Ovary (tissue), 9 donors: Measurements from ENCODE around the gene PSMC3. TPM values are rescaled to one million over a fixed set of nuclear protein-coding genes. Genes with fewer than 3 reads are reported as not detected.

ENCODE experiments used
- DNase-seq, 5 donors: peaks; one replicate each; pipeline ENCODE4 v3.0.0-alpha.2; 2019 to 2020
- H3K27ac ChIP-seq, 2 donors: fragments of 200-600 bp; one replicate each; pipeline versions ENCODE4 v1.5.1 to v1.8.0; 2019 to 2022
- H3K27me3 ChIP-seq: fragments of 200-600 bp; one replicate; pipeline ENCODE4 v1.8.0; 2022
- H3K36me3 ChIP-seq: fragments of 200-600 bp; sonication (generic); one replicate; pipeline ENCODE4 v1.5.1; 2019
- H3K4me1 ChIP-seq: one replicate; pipeline ENCODE4 v1.8.1; 2013; ENCODE audit warnings: mild to moderate bottlenecking, moderate library complexity; ENCODE audit not compliant: insufficient read depth
- H3K4me3 ChIP-seq: fragments of 200-600 bp; sonication (generic); one replicate; pipeline ENCODE4 v1.5.1; 2017
- H3K9me3 ChIP-seq, 2 donors: fragments of 200-600 bp in 1 of 2; sonication (generic) in 1 of 2; one replicate each; pipeline versions ENCODE4 v1.5.1 to v1.8.1; 2013 to 2019; ENCODE audit warnings: mild to moderate bottlenecking in 1 of 2, moderate library complexity in 1 of 2
- CTCF ChIP-seq, 3 donors: fragments of 450-650 bp in 2 of 3; fragments of 200-600 bp in 1 of 3; IDR thresholded peaks; one replicate each; pipeline versions ENCODE4 v1.5.1 to v1.8.0; 2016 to 2022; ENCODE audit warnings: antibody characterized with exemption in 3 of 3, mild to moderate bottlenecking in 1 of 3
- EP300 ChIP-seq: sonication (generic); formaldehyde crosslinking; IDR thresholded peaks from one replicate; pipeline ENCODE4 v1.6.1; 2017; ENCODE audit warnings: antibody characterized with exemption
- POLR2A ChIP-seq: fragments of 450-650 bp; IDR thresholded peaks from one replicate; pipeline ENCODE4 v1.6.1; 2017; ENCODE audit warnings: antibody characterized with exemption, mild to moderate bottlenecking, moderate library complexity
- WGBS, 3 donors: extraction: QIAGEN DNeasy Blood & Tissue Kit in 1 of 3; methylation state at CpG; one replicate each; pipeline versions ENCODE4 v1.1.5 to v1.1.7; 2013 to 2017; 5-methylcytosine and 5-hydroxymethylcytosine counted together
- intact Hi-C, 4 donors: fragments of 100-400 bp; cut with DNase I; formaldehyde crosslinking; loops; one replicate each; pipeline versions ENCODE4 v1.11.0 to v1.15.1; 2022 to 2023
- polyA plus RNA-seq, 2 donors: library from polyadenylated mRNA; stranded (reverse); fragments of 200-250 nt in 1 of 2; fragments of 350-450 nt in 1 of 2; fragmentation: Illumina TruSeq in 1 of 2; extraction: RNeasy Lipid Tissue Mini Kit (QIAGEN cat#74804) in 1 of 2; gene quantifications; one replicate each; pipeline ENCODE4 v1.2.3, GENCODE V29; 2013 to 2014
- total RNA-seq, 7 donors: library from RNA; depleted of rRNA in 2 of 7; stranded (reverse); fragments of >200 nt in 2 of 7; fragmentation: NEBNext Ultra II Directional in 3 of 7; extraction: Animal tissue kit (Norgen Biotek cat#: 25700) in 3 of 7; gene quantifications; one replicate each; pipeline versions ENCODE4 v1.1.0 to v1.2.4, GENCODE V29; 2016 to 2023
- donor health status: DM: no; HTN: no; CAD: no; lungs with moderate emphysema.
- donor health status: DM: no; HTN: no; CAD: no.
- donor health status: Bipolar disorder and iron deficiency.
- donor health status: DM: yes; HTN: yes; CAD: no.
- donor health status: DM: no; HTN: no; CAD: no.
- donor health status: DM: yes; HTN: yes; CAD: no.

The PSMC3 gene
- total and polyA plus RNA-seq, 9 donors = 60.7 to 267 (median 87.2) TPM

GRCh38 chr11:47389577-47390421 lies 36.4 kb downstream of the PSMC3 start:
- WGBS, 3 donors = 85 to 90% (median 88%) methylated on average over 17 of the region's 17 CpGs
- intact Hi-C loops = no loop called here
- Histone ChIP-seq H3K27me3 (no peaks in the 10 kb centered on the region), H3K36me3 (no peaks in the 10 kb centered on the region), H3K4me1 (no peaks in the 10 kb centered on the region), H3K9me3 (no peaks in the 10 kb centered on the region), H3K27ac (no peak overlapping the region), H3K4me3 (no peak overlapping the region)
- TF ChIP-seq POLR2A (no peak), EP300 (no peak), CTCF (IDR thresholded peaks at IDR 0.05) (no peak)
- peak in 1 of 5 donors; percentile 24 for DNase-seq

- H3K36me3 ChIP-seq = no peaks in the 10 kb centered on the region
- peak in 1 of 5 donors; percentile 28 for DNase-seq
- H3K27ac ChIP-seq = no peak overlapping the region
- H3K9me3 ChIP-seq = no peaks in the 10 kb centered on the region
- H3K27me3 ChIP-seq = no peaks in the 10 kb centered on the region
- H3K4me3 ChIP-seq = no peak overlapping the region
- H3K4me1 ChIP-seq = no peaks in the 10 kb centered on the region
- WGBS, 3 donors = 85 to 90% (median 86%) methylated on average over 27 to 28 of the region's 28 CpGs
- intact Hi-C loops = no loop called here
- TF ChIP-seq CTCF (IDR thresholded peaks at IDR 0.05) (no peak), POLR2A (no peak), EP300 (no peak)
Measured at GRCh38 chr11:47388697-47389576, 37.3 kb downstream of the PSMC3 start.

- no peak overlapping the region for H3K4me3 ChIP-seq
- WGBS, 3 donors = 80 to 86% (median 83%) methylated on average over 13 of the region's 13 CpGs
- intact Hi-C loops = no loop called here
- TF ChIP-seq EP300 (no peak), CTCF (IDR thresholded peaks at IDR 0.05) (no peak), POLR2A (no peak)
- H3K4me1 ChIP-seq = no peaks in the 10 kb centered on the region
- no peaks in the 10 kb centered on the region for H3K36me3 ChIP-seq
- H3K27me3 ChIP-seq = no peaks in the 10 kb centered on the region
- no peak overlapping the region for H3K27ac ChIP-seq
- DNase-seq = peak in 1 of 5 donors; percentile 29
- H3K9me3 ChIP-seq = no peaks in the 10 kb centered on the region
Measured at GRCh38 chr11:47387944-47388696, 38.1 kb downstream of the PSMC3 start.

DNA sequence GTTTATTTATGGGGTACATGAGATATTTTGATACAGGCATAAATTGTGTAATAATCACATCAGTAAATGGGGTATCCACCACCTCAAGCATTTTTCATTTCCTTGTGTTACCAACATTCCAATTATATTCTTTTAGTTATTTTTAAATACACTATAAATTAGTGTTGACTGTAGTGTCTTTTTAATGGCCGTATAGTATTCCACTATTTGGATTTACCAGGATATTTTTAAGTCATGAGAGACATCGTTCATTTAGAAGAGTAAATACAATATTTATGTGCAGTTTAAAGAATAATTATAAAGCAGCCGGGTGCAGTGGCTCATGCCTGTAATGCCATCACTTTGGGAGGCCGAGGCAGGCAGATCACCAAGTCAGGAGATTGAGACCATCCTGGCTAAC lies 41.7 kb downstream of the PSMC3 start:
- no peak for DNase-seq
- WGBS, 3 donors = 93 to 95% (median 94%) methylated on average over 4 of the region's 4 CpGs
- no peak for TF ChIP-seq EP300
- no peak for TF ChIP-seq POLR2A
- TF ChIP-seq CTCF (IDR thresholded peaks at IDR 0.05) = no peak

More for the DNA sequence above, 41.7 kb downstream of the PSMC3 start:
- no peaks in the 10 kb centered on the region for H3K4me1 ChIP-seq
- H3K36me3 ChIP-seq = no peaks in the 10 kb centered on the region
- no peak overlapping the region for H3K4me3 ChIP-seq
- H3K27ac ChIP-seq = no peak overlapping the region
- intact Hi-C loops = no loop called here
- H3K27me3 ChIP-seq = no peaks in the 10 kb centered on the region
- H3K9me3 ChIP-seq = no peaks in the 10 kb centered on the region
